ENCODE data around the gene PTPRJ. TPM values are rescaled to one million over a fixed set of nuclear protein-coding genes. Genes with fewer than 3 reads are reported as not detected.

Gene PTPRJ
- total RNA-seq, 1 donor from 2014 or later = 4.7 TPM

GRCh38 chr11:48017831-48018527, 37.6 kb downstream of the PTPRJ start:
- no peak for DNase-seq (ENCODE audit: extremely low spot score in 2 of 2)
- Histone ChIP-seq H3K36me3 (no peaks in the 10 kb centered on the region), H3K27me3 (no peaks in the 10 kb centered on the region), H3K9me3 (no peaks in the 10 kb centered on the region), H3K27ac (no peak overlapping the region), H3K4me3 (no peak overlapping the region), H3K4me1 (peaks cover 9% of the 10 kb centered on the region)
- TF ChIP-seq CTCF (IDR thresholded peaks at IDR 0.05) (no peak), POLR2A (IDR thresholded peaks at IDR 0.05) (no peak), POLR2AphosphoS5 (IDR thresholded peaks at IDR 0.05; ENCODE audit: insufficient read depth in 1 of 2, low read depth in 1 of 2) (no peak)
- intact Hi-C loops (cut with DNase I) = no loop called here

GRCh38 chr11:48018528-48019216, 38.3 kb downstream of the PTPRJ start:
- TF ChIP-seq CTCF (IDR thresholded peaks at IDR 0.05) = no peak
- TF ChIP-seq POLR2AphosphoS5 (IDR thresholded peaks at IDR 0.05; ENCODE audit: insufficient read depth in 1 of 2, low read depth in 1 of 2) = no peak
- no peak for TF ChIP-seq POLR2A (IDR thresholded peaks at IDR 0.05)
- Histone ChIP-seq H3K27ac (no peak overlapping the region), H3K4me1 (peaks cover 2% of the 10 kb centered on the region), H3K4me3 (no peak overlapping the region), H3K27me3 (no peaks in the 10 kb centered on the region), H3K36me3 (no peaks in the 10 kb centered on the region), H3K9me3 (no peaks in the 10 kb centered on the region)
- DNase-seq (ENCODE audit: extremely low spot score in 2 of 2) = no peak
- intact Hi-C loops (cut with DNase I) = no loop called here

- DNase-seq (ENCODE audit: extremely low spot score in 2 of 2) = no peak
- TF ChIP-seq CTCF (IDR thresholded peaks at IDR 0.05) (no peak), POLR2AphosphoS5 (IDR thresholded peaks at IDR 0.05; ENCODE audit: insufficient read depth in 1 of 2, low read depth in 1 of 2) (no peak), POLR2A (IDR thresholded peaks at IDR 0.05) (no peak)
- no peaks in the 10 kb centered on the region for H3K36me3 ChIP-seq
- H3K27ac ChIP-seq = no peak overlapping the region
- no peaks in the 10 kb centered on the region for H3K9me3 ChIP-seq
- no peaks in the 10 kb centered on the region for H3K4me1 ChIP-seq
- H3K4me3 ChIP-seq = no peak overlapping the region
- no peaks in the 10 kb centered on the region for H3K27me3 ChIP-seq
- intact Hi-C loops (cut with DNase I) = no loop called here
These were observed 38.8 kb downstream of the PTPRJ start for GRCh38 chr11:48019217-48019584.

- DNase-seq (ENCODE audit: extremely low spot score in 2 of 2) = no peak
- intact Hi-C loops (cut with DNase I) = no loop called here
- no peaks in the 10 kb centered on the region for H3K9me3 ChIP-seq
- TF ChIP-seq POLR2A (IDR thresholded peaks at IDR 0.05) = no peak
- TF ChIP-seq CTCF (IDR thresholded peaks at IDR 0.05) = no peak
- no peak for TF ChIP-seq POLR2AphosphoS5 (IDR thresholded peaks at IDR 0.05; ENCODE audit: insufficient read depth in 1 of 2, low read depth in 1 of 2)
- H3K27ac ChIP-seq = no peak overlapping the region
- no peaks in the 10 kb centered on the region for H3K27me3 ChIP-seq
- H3K4me1 ChIP-seq = no peaks in the 10 kb centered on the region
- H3K36me3 ChIP-seq = no peaks in the 10 kb centered on the region
- no peak overlapping the region for H3K4me3 ChIP-seq
These were observed 39.2 kb downstream of the PTPRJ start for GRCh38 chr11:48019595-48019994.

Data from vagina (tissue), 2 donors.